Fibroblast of upper back skin (primary cell): ENCODE measurements around the gene PPM1F.

Experiments
- DNase-seq: peaks from one replicate; pipeline ENCODE4 v3.0.0-alpha.2; 2013

The PPM1F gene

GRCh38 chr22:21952586-21953571 lies at the start of gene PPM1F:
Gene PPM1F (minus strand): TSS chr22:21952848. CDS start chr22:21946048, 6,800 bp downstream.
- peak; percentile 69 for DNase-seq

- no peak for DNase-seq
Observed at GRCh38 chr22:22001664-22002525, 49.2 kb upstream of the PPM1F start.

GRCh38 chr22:21998595-21999247 lies 46.1 kb upstream of the PPM1F start:
- DNase-seq = no peak

GRCh38 chr22:21996175-21996720 lies 43.6 kb upstream of the PPM1F start:
- DNase-seq = no peak

- no peak for DNase-seq
Observed at GRCh38 chr22:21995660-21996059, 43.0 kb upstream of the PPM1F start.

GRCh38 chr22:21994881-21995444 lies 42.3 kb upstream of the PPM1F start:
- no peak for DNase-seq

GRCh38 chr22:21992593-21993237 lies 40.1 kb upstream of the PPM1F start:
- DNase-seq = no peak

- no peak for DNase-seq
Observed at GRCh38 chr22:21991774-21992173, 39.1 kb upstream of the PPM1F start.

- DNase-seq = no peak
Observed at GRCh38 chr22:21991304-21991596, 38.6 kb upstream of the PPM1F start.

- no peak for DNase-seq
Observed at GRCh38 chr22:21990445-21991303, 38.0 kb upstream of the PPM1F start.

- no peak for DNase-seq
Observed at GRCh38 chr22:21989049-21989448, 36.4 kb upstream of the PPM1F start.

GRCh38 chr22:21985214-21985613 lies 32.6 kb upstream of the PPM1F start:
- DNase-seq = no peak

- DNase-seq = no peak
Observed at GRCh38 chr22:21984793-21985192, 32.1 kb upstream of the PPM1F start.

- DNase-seq = peak; percentile 77
Observed at GRCh38 chr22:21982338-21982965, 29.8 kb upstream of the PPM1F start, which contains the start of gene TOP3B. Gene TOP3B (minus strand): TSS chr22:21982787. CDS start chr22:21975709, 7,078 bp downstream.

GRCh38 chr22:21981874-21982273 lies 29.2 kb upstream of the PPM1F start:
- DNase-seq = no peak

GRCh38 chr22:21980547-21980946 lies 27.9 kb upstream of the PPM1F start:
- no peak for DNase-seq

GRCh38 chr22:21978564-21979386 lies 26.1 kb upstream of the PPM1F start:
- DNase-seq = no peak

GRCh38 chr22:21977814-21978213 lies 25.2 kb upstream of the PPM1F start:
- no peak for DNase-seq

- DNase-seq = no peak
Observed at GRCh38 chr22:21975854-21976345, 23.3 kb upstream of the PPM1F start.
